Measurements from ENCODE around the gene FOSL2. TPM values are rescaled to one million over a fixed set of nuclear protein-coding genes. Genes with fewer than 3 reads are reported as not detected.

FOSL2 gene
- total and polyA plus RNA-seq, 2 donors (not counting 1 experiment from before 2014, with no cell fraction given): 2.5 to 37.7 TPM

DNA sequence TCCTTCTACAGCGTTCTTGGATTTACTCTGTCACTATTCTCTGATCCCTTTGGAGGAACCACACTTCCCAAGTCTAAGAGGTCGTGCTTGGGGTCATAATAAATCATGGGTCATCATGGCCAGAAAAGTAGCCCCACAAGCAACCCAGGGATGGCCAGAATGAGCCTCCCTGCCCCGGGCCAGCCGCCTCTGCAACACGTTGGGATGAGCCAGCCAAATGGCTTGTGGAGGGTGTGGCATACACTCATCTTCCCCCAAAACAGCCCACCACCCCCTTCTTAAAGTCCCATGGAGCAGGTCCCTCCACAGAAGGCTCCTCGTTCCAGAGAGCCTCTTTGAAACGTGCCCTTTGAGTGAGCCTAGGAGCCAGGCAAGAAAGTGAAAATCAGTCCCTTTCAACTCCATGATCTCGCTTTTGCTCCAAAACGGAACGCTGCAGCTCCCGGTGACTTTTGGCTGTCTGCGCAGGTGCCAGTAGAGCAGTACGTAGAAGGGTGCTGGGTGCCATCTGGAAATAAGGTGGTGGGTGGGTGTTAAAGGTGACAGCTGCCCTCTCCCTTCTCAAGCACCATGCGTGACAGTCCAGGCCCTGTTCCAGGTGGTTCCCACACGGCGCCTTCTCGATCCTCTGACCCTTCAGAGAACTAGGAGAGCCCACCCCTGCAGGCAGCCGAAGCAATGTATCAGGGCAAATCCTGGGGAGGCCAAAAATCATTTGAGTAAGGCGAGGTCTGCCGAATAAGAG lies 48.5 kb upstream of the FOSL2 start:
- no peaks in the 10 kb centered on the region for H3K9me3 ChIP-seq (ENCODE audit: control extremely low read depth in 1 of 3, control insufficient read depth in 2 of 3, insufficient read depth in 1 of 3, low read length in 2 of 3)
- WGBS (ENCODE audit: insufficient coverage): 95% methylated on average over 17 of the region's 20 CpGs
- TF ChIP-seq, protein P1, sequence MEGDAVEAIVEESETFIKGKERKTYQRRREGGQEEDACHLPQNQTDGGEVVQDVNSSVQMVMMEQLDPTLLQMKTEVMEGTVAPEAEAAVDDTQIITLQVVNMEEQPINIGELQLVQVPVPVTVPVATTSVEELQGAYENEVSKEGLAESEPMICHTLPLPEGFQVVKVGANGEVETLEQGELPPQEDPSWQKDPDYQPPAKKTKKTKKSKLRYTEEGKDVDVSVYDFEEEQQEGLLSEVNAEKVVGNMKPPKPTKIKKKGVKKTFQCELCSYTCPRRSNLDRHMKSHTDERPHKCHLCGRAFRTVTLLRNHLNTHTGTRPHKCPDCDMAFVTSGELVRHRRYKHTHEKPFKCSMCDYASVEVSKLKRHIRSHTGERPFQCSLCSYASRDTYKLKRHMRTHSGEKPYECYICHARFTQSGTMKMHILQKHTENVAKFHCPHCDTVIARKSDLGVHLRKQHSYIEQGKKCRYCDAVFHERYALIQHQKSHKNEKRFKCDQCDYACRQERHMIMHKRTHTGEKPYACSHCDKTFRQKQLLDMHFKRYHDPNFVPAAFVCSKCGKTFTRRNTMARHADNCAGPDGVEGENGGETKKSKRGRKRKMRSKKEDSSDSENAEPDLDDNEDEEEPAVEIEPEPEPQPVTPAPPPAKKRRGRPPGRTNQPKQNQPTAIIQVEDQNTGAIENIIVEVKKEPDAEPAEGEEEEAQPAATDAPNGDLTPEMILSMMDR (IDR thresholded peaks at IDR 0.05): no peak
- no peak for TF ChIP-seq EZH2 (IDR thresholded peaks at IDR 0.05; ENCODE audit: borderline replicate concordance, insufficient read depth, low read depth, low read length, poor library complexity, severe bottlenecking)

DNA sequence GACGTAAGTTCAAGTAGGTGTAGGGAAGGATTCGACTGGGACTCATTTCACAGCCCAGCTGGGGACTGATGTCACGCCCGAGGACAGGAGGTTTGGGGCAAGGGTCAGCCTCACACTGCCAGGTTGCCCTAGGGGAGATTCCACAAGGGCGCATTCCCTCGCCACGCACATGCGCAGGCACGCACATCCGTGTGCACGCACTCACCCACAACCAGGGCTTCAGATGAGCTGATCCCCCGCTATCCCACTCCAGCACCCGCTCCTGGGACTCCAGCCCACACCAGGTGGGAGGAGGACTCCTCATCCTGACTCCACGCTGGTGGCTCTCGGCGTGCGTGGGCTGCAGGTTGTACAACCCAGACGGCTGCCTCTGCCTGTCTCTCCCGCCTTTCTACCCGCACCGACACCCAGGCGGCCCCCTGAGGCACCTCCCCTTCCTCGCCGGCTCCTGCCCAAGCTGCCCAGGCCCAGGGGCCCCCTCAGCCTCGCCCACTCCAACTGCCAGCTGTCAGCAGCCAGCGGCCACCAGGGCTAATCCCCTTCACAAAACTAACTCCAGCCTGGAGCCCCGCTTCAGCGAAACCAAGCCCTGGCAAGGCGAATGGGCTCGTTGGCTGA lies 47.8 kb upstream of the FOSL2 start:
- Histone ChIP-seq H2AFZ (ENCODE audit: insufficient read depth, low read depth, low read length, poor library complexity, severe bottlenecking) (no peak overlapping the region), H3K4me3 (ENCODE audit: control extremely low read depth in 1 of 5, extremely low read depth in 1 of 5, insufficient read depth in 1 of 5, low read depth in 2 of 5, low read length in 4 of 5) (no peak overlapping the region), H4K20me1 (ENCODE audit: control insufficient read depth, insufficient read depth, low read length, poor library complexity, severe bottlenecking) (no peaks in the 10 kb centered on the region), H3K4me2 (replicated peaks; ENCODE audit: low read depth, low read length, poor library complexity, severe bottlenecking) (no peak overlapping the region), H3K79me2 (ENCODE audit: control insufficient read depth, insufficient read depth, low read length) (no peaks in the 10 kb centered on the region), H3K27me3 (replicated peaks in 1 of 4; ENCODE audit: control extremely low read depth in 1 of 4, control insufficient read depth in 3 of 4, insufficient read depth in 4 of 4, low read length in 3 of 4) (peaks cover 0 to 3% (median 0%) of the 10 kb centered on the region in 4 experiments), H3K36me3 (replicated peaks in 1 of 2; ENCODE audit: control extremely low read depth in 1 of 2, control insufficient read depth in 1 of 2, extremely low read depth in 1 of 2, insufficient read depth in 2 of 2, low read length in 1 of 2) (no peaks in the 10 kb centered on the region), H3K9me3 (ENCODE audit: control extremely low read depth in 1 of 3, control insufficient read depth in 2 of 3, insufficient read depth in 1 of 3, low read length in 2 of 3) (no peaks in the 10 kb centered on the region), H3K9ac (ENCODE audit: low read length) (no peak overlapping the region), H3K4me1 (ENCODE audit: control insufficient read depth in 2 of 2, insufficient read depth in 2 of 2, low read length in 2 of 2) (no peaks in the 10 kb centered on the region), H3K27ac (ENCODE audit: low read length in 2 of 2) (no peak overlapping the region)
- DNase-seq (no peak), ATAC-seq (ENCODE audit: low read depth) (no peak)
- Mint-ChIP-seq H3K9me3 (ENCODE audit: insufficient read depth) (no peaks in the 10 kb centered on the region), H3K27me3 (no peaks in the 10 kb centered on the region), H3K27ac (no peak overlapping the region), H3K4me1 (no peaks in the 10 kb centered on the region), H3K4me3 (no peak overlapping the region)
- POLR2A ChIA-PET: no interaction called here
- intact Hi-C loops (cut with micrococcal nuclease): no loop called here
- TF ChIP-seq EZH2 (IDR thresholded peaks at IDR 0.05; ENCODE audit: borderline replicate concordance, insufficient read depth, low read depth, low read length, poor library complexity, severe bottlenecking): no peak
- TF ChIP-seq, protein P1 (IDR thresholded peaks at IDR 0.05): no peak
- CTCF ChIA-PET: no interaction called here
- WGBS (ENCODE audit: insufficient coverage): 92% methylated on average over 30 of the region's 30 CpGs

More for the DNA sequence above, 48.5 kb upstream of the FOSL2 start:
- Mint-ChIP-seq H3K9me3 (ENCODE audit: insufficient read depth) (no peaks in the 10 kb centered on the region), H3K4me3 (no peak overlapping the region), H3K4me1 (no peaks in the 10 kb centered on the region), H3K27ac (no peak overlapping the region), H3K27me3 (no peaks in the 10 kb centered on the region)
- no peak for DNase-seq
- no peak overlapping the region for H2AFZ ChIP-seq (ENCODE audit: insufficient read depth, low read depth, low read length, poor library complexity, severe bottlenecking)
- ChIA-PET POLR2A (no interaction called here), CTCF (no interaction called here)
- no peak for ATAC-seq (ENCODE audit: low read depth)
- H3K4me1 ChIP-seq (ENCODE audit: control insufficient read depth in 2 of 2, insufficient read depth in 2 of 2, low read length in 2 of 2): no peaks in the 10 kb centered on the region
- no peak overlapping the region for H3K9ac ChIP-seq (ENCODE audit: low read length)
- peaks cover 0 to 3% (median 0%) of the 10 kb centered on the region in 4 experiments for H3K27me3 ChIP-seq (replicated peaks in 1 of 4; ENCODE audit: control extremely low read depth in 1 of 4, control insufficient read depth in 3 of 4, insufficient read depth in 4 of 4, low read length in 3 of 4)
- no peak overlapping the region for H3K4me2 ChIP-seq (replicated peaks; ENCODE audit: low read depth, low read length, poor library complexity, severe bottlenecking)
- H3K4me3 ChIP-seq (ENCODE audit: control extremely low read depth in 1 of 5, extremely low read depth in 1 of 5, insufficient read depth in 1 of 5, low read depth in 2 of 5, low read length in 4 of 5): no peak overlapping the region
- no peaks in the 10 kb centered on the region for H3K36me3 ChIP-seq (replicated peaks in 1 of 2; ENCODE audit: control extremely low read depth in 1 of 2, control insufficient read depth in 1 of 2, extremely low read depth in 1 of 2, insufficient read depth in 2 of 2, low read length in 1 of 2)
- no peak overlapping the region for H3K27ac ChIP-seq (ENCODE audit: low read length in 2 of 2)
- intact Hi-C loops (cut with micrococcal nuclease): no loop called here
- H3K79me2 ChIP-seq (ENCODE audit: control insufficient read depth, insufficient read depth, low read length): no peaks in the 10 kb centered on the region
- no peaks in the 10 kb centered on the region for H4K20me1 ChIP-seq (ENCODE audit: control insufficient read depth, insufficient read depth, low read length, poor library complexity, severe bottlenecking)
